Thoracic aorta (tissue), 2 donors: ENCODE data around the gene ISG15. TPM values are rescaled to one million over a fixed set of nuclear protein-coding genes. Genes with fewer than 3 reads are reported as not detected.

Source experiments
- ATAC-seq: fragments of 150-250 bp; one replicate; pipeline ENCODE4 v1.8.0; 2017; ENCODE audit warnings: low read depth; ENCODE audit not compliant: insufficient number of reproducible peaks, low FRiP score
- DNase-seq: peaks from one replicate; pipeline ENCODE4 v3.0.0-alpha.2; 2020; ENCODE audit warnings: low spot score
- H3K27ac ChIP-seq, 2 donors: fragments of 200-600 bp; sonication (generic); 1 replicate in 1 of 2; 2 replicates in 1 of 2; pipeline ENCODE4 v1.5.1; 2016; ENCODE audit warnings: mild to moderate bottlenecking in 2 of 2, moderate library complexity in 2 of 2
- H3K27me3 ChIP-seq: fragments of 200-600 bp; sonication (generic); replicated peaks from 2 replicates; pipeline ENCODE4 v1.6.0; 2016; ENCODE audit warnings: mild to moderate bottlenecking; ENCODE audit not compliant: insufficient read depth
- H3K36me3 ChIP-seq: fragments of 200-600 bp; sonication (generic); one replicate; pipeline ENCODE4 v1.5.1; 2016
- H3K4me1 ChIP-seq, 2 donors: fragments of 200-600 bp; sonication (generic); 1 replicate in 1 of 2; 2 replicates in 1 of 2; pipeline versions ENCODE4 v1.5.1 to v1.6.0; 2016; ENCODE audit warnings: low read depth in 2 of 2, mild to moderate bottlenecking in 1 of 2; ENCODE audit not compliant: control insufficient read depth in 1 of 2
- H3K4me3 ChIP-seq: fragments of 200-600 bp; sonication (generic); 2 replicates; pipeline ENCODE4 v1.5.1; 2016; ENCODE audit warnings: mild to moderate bottlenecking
- H3K9me3 ChIP-seq: fragments of 200-600 bp; sonication (generic); 2 replicates; pipeline ENCODE4 v1.5.1; 2016
- total RNA-seq, 2 donors: library from RNA; depleted of rRNA; stranded (reverse); fragments of >200 nt; gene quantifications; one replicate each; pipeline versions ENCODE4 v1.1.0 to v1.2.3, GENCODE V29; 2016
- TF ChIP-seq, protein P1 (sequence below): fragments of 200-600 bp; sonication (generic); IDR thresholded peaks from one replicate; pipeline ENCODE4 v1.5.1; 2019; ENCODE audit warnings: antibody characterized with exemption

ISG15 gene
- total RNA-seq, 2 donors from 2014 or later = 31.5 to 104 TPM

DNA sequence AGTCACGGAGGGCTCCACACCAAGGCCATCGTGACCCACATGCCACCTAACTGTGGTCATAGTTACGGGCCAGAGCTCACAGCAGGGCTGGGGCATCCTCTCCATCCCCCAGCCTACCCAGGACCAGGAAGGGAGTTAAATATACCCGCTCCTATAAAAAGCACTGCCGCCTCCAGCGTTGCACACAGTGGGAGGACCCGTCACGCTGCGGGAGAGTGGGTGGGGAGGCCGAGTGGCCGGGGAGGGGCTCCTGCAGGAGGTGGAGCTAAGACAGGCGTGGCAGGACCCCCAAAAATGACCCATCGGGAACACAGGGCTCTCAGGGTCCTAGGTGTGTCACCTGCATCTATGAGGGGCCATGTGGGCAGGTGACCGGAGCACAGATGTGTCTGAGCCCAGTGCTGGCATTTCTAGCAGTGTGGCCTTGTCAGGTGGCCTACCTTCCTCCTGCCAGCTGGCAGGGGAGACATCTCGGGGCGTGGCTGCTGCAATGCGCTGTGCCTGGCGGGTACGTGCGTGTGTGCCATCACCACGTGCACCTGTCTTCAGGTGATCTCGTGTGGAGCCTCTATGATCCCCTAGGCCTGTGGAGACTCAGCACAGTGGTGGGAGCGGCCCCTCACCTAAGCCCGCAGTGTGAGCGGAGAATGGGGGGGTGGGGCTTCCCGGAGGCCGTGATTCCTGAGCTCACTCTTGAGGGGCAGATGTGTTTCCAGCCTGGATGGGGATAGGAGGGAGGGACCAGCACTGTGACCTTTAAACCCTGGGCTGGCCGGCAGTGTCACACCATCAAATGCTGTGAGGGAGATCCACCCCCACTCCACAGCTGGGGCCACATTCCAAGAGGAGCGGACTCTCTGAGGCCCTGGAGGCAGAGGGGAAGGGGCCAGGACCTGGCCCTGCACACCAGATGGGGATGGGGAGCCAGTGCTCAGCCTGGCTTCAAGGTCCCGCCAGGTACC lies 24.4 kb downstream of the ISG15 start:
- Histone ChIP-seq H3K27ac (no peak overlapping the region), H3K4me1 (peaks cover 20 to 29% of the 10 kb centered on the region in 2 donors), H3K27me3 (peaks cover 5% of the 10 kb centered on the region), H3K4me3 (no peak overlapping the region), H3K36me3 (no peaks in the 10 kb centered on the region), H3K9me3 (no peaks in the 10 kb centered on the region)
- DNase-seq (no peak), ATAC-seq (no peak)
- TF ChIP-seq, protein P1, sequence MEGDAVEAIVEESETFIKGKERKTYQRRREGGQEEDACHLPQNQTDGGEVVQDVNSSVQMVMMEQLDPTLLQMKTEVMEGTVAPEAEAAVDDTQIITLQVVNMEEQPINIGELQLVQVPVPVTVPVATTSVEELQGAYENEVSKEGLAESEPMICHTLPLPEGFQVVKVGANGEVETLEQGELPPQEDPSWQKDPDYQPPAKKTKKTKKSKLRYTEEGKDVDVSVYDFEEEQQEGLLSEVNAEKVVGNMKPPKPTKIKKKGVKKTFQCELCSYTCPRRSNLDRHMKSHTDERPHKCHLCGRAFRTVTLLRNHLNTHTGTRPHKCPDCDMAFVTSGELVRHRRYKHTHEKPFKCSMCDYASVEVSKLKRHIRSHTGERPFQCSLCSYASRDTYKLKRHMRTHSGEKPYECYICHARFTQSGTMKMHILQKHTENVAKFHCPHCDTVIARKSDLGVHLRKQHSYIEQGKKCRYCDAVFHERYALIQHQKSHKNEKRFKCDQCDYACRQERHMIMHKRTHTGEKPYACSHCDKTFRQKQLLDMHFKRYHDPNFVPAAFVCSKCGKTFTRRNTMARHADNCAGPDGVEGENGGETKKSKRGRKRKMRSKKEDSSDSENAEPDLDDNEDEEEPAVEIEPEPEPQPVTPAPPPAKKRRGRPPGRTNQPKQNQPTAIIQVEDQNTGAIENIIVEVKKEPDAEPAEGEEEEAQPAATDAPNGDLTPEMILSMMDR = no peak

DNA sequence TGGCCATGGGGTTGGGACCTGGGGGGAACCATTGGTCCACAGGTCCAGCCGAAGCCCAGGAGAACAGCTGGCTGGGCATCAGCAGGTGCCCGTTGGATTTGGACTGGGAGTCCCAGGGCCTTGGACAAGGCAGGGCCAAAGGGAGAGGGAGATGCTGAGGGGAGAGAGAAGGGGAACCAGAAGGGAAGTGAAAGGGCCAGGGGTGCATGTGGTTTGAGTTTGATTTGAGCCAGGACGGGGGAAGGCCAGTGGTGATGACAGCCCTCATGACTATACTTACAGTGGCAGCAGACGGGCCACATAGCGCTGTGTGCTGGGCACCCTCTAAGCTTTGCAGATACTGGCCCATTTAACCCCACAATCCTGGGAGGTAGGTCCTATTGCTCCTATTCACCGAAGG lies 25.4 kb downstream of the ISG15 start:
- H3K36me3 ChIP-seq = no peaks in the 10 kb centered on the region
- no peak for ATAC-seq

DNA sequence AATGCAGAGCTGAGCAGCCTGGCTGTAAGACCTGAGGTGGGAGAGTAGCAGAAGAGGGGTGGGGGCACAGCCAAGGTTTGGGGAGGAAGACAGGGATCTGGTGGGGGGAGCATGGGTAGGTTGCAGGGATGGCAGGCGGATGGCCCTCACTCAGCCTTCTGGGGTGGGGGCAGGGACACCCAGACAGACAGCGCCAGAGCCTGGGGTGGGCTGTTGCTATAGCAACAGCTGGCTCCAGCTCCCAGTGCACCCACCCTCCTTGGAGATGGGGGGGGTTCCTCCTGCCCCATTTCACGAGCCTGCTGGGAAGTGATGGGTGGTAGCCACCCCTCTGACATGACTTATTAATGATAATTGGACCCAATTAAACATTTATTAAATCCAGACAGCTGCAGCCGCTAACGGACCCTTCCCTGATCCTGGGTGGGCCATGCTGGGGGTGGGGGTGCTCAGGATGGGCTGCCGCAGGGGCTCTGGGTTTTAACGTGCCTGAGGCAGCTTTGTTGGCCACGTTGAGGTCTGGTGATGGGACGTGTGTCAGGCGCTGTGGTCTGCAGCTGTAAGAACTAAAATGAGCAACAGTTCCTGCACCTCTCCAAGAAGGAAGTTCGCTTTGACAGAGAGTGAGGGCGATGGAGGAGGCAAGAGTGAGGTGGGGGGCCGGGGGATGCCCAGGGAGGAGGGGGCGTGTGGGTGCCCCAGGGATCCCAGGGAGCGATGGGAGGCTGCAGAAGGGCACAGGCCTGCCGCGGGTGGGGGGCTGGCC lies 26.0 kb downstream of the ISG15 start:
- ATAC-seq = no peak

More for the DNA sequence above, 25.4 kb downstream of the ISG15 start:
- H3K27ac ChIP-seq = no peak overlapping the region
- no peaks in the 10 kb centered on the region for H3K27me3 ChIP-seq
- DNase-seq = no peak
- H3K4me3 ChIP-seq = no peak overlapping the region
- TF ChIP-seq, protein P1 = no peak
- H3K4me1 ChIP-seq = peaks cover 13 to 21% of the 10 kb centered on the region in 2 donors
- no peaks in the 10 kb centered on the region for H3K9me3 ChIP-seq

DNA sequence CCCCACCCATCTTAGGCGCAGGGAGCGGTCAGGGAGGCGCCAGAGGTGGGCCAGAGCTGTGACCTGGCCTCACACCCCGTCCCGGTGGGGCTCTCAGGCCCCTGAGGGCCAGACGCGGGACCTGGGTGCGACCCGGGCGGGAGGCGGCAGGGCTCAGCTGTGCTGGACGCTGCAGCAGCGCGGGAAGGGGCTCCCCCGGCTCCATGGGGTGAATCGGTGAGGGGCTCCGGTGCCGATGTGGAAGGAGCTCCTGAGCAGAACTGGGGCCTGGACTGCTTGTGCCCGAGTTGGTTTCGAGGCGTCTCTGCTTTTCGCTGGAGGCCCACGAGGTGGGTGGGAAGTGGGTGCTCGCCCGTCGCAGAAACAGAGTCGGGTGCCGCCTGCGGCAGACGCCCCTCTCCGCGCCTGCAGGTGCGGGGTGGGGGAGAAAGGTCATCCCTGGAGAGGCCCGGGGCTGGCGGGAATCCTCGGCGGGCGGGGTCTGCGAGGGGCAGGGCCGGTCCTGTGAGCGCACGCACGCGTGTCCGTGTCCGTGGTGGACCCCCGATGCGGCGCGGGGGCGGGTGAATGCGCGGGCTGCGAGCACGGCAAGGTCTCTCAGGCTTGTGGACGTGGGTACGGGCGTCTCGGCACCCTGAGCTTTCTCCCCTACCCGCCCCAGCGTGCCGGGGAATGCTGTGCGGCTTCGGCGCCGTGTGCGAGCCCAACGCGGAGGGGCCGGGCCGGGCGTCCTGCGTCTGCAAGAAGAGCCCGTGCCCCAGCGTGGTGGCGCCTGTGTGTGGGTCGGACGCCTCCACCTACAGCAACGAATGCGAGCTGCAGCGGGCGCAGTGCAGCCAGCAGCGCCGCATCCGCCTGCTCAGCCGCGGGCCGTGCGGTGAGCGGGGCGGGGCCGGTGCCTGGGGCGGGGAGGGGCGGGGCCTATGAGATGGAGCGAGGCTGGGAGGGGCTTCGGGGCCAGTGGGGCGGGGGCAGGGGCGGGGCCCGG lies 27.0 kb downstream of the ISG15 start:
- TF ChIP-seq, protein P1 = no peak
- Histone ChIP-seq H3K36me3 (no peaks in the 10 kb centered on the region), H3K27me3 (no peaks in the 10 kb centered on the region), H3K27ac (no peak overlapping the region), H3K9me3 (no peaks in the 10 kb centered on the region), H3K4me1 (peaks cover 10 to 14% of the 10 kb centered on the region in 2 donors), H3K4me3 (peak overlapping the region; percentile 76)
- no peak for DNase-seq
- peak; percentile 48 for ATAC-seq

More for the DNA sequence above, 26.0 kb downstream of the ISG15 start:
- no peak overlapping the region for H3K4me3 ChIP-seq
- H3K4me1 ChIP-seq = peaks cover 10 to 15% of the 10 kb centered on the region in 2 donors
- H3K36me3 ChIP-seq = no peaks in the 10 kb centered on the region
- H3K27me3 ChIP-seq = no peaks in the 10 kb centered on the region
- H3K27ac ChIP-seq = no peak overlapping the region
- H3K9me3 ChIP-seq = no peaks in the 10 kb centered on the region
- TF ChIP-seq, protein P1 = no peak
- no peak for DNase-seq
